Mucosa of descending colon (tissue), 3 donors: ENCODE data around the gene SIGLEC12. TPM values are rescaled to one million over a fixed set of nuclear protein-coding genes. Genes with fewer than 3 reads are reported as not detected.

Experiments
- ATAC-seq: fragments of 200-7000 bp; cut with Tn5 transposase; one replicate; pipeline ENCODE4 v1.9.1; 2020; ENCODE audit warnings: mild to moderate bottlenecking, moderate library complexity
- DNase-seq, 3 donors: peaks; one replicate each; pipeline ENCODE4 v3.0.0-alpha.2; 2020
- H3K36me3 ChIP-seq: fragments of 200-600 bp; one replicate; pipeline ENCODE4 v1.8.0; 2021; ENCODE audit warnings: low read depth, mild to moderate bottlenecking
- H3K4me1 ChIP-seq: fragments of 200-600 bp; one replicate; pipeline ENCODE4 v1.8.0; 2021; ENCODE audit warnings: low read depth, mild to moderate bottlenecking
- H3K4me3 ChIP-seq: fragments of 200-600 bp; one replicate; pipeline ENCODE4 v1.8.0; 2021; ENCODE audit warnings: mild to moderate bottlenecking
- H3K9me3 ChIP-seq: fragments of 200-600 bp; one replicate; pipeline ENCODE4 v1.8.0; 2021; ENCODE audit warnings: mild to moderate bottlenecking
- intact Hi-C, 2 donors: fragments of 100-400 bp; cut with DNase I in 1 of 2; cut with micrococcal nuclease in 1 of 2; formaldehyde crosslinking; loops; one replicate each; pipeline versions ENCODE4 v1.11.0 to v1.11.1; 2022; cut with DNase I, micrococcal nuclease
- total RNA-seq, 3 donors: library from RNA; stranded (reverse); fragmentation: NEBNext Ultra II Directional in 2 of 3; extraction: Animal tissue kit (Norgen Biotek cat#: 25700) in 2 of 3; gene quantifications; one replicate each; pipeline versions ENCODE4 v1.2.1 to v1.2.4, GENCODE V29; 2021 to 2023
- TF ChIP-seq, protein P1 (sequence below): fragments of 200-600 bp; IDR thresholded peaks from one replicate; pipeline ENCODE4 v1.8.0; 2022; ENCODE audit warnings: antibody characterized with exemption, mild to moderate bottlenecking
- donor health status: DM: no; HTN: no; CAD: no; lungs with moderate emphysema.
- donor health status: DM: no; HTN: no; CAD: no.
- donor health status: DM: no; HTN: yes; CAD: no.

SIGLEC12 gene
- total RNA-seq, 3 donors from 2014 or later, result 0.22 to 1.5 TPM; not detected in 1

- Histone ChIP-seq H3K9me3 (no peaks in the 10 kb centered on the region), H3K4me1 (no peaks in the 10 kb centered on the region), H3K36me3 (no peaks in the 10 kb centered on the region), H3K4me3 (no peak overlapping the region)
- TF ChIP-seq, protein P1, sequence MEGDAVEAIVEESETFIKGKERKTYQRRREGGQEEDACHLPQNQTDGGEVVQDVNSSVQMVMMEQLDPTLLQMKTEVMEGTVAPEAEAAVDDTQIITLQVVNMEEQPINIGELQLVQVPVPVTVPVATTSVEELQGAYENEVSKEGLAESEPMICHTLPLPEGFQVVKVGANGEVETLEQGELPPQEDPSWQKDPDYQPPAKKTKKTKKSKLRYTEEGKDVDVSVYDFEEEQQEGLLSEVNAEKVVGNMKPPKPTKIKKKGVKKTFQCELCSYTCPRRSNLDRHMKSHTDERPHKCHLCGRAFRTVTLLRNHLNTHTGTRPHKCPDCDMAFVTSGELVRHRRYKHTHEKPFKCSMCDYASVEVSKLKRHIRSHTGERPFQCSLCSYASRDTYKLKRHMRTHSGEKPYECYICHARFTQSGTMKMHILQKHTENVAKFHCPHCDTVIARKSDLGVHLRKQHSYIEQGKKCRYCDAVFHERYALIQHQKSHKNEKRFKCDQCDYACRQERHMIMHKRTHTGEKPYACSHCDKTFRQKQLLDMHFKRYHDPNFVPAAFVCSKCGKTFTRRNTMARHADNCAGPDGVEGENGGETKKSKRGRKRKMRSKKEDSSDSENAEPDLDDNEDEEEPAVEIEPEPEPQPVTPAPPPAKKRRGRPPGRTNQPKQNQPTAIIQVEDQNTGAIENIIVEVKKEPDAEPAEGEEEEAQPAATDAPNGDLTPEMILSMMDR, result no peak
- intact Hi-C loops, result no loop called here
- ATAC-seq, result no peak
- no peak for DNase-seq
Measured at GRCh38 chr19:51529301-51529700, 27.7 kb upstream of the SIGLEC12 start.

- TF ChIP-seq, protein P1, result no peak
- no peak for ATAC-seq
- Histone ChIP-seq H3K4me1 (no peaks in the 10 kb centered on the region), H3K9me3 (no peaks in the 10 kb centered on the region), H3K4me3 (no peak overlapping the region), H3K36me3 (no peaks in the 10 kb centered on the region)
- intact Hi-C loops, result no loop called here
- DNase-seq, result no peak
Measured at GRCh38 chr19:51525651-51526050, 24.1 kb upstream of the SIGLEC12 start.

GRCh38 chr19:51524666-51525264 is 23.2 kb upstream of the SIGLEC12 start:
- H3K4me1 ChIP-seq, result no peaks in the 10 kb centered on the region
- intact Hi-C loops, result no loop called here
- H3K4me3 ChIP-seq, result no peak overlapping the region
- TF ChIP-seq, protein P1, result no peak
- no peaks in the 10 kb centered on the region for H3K9me3 ChIP-seq
- ATAC-seq, result no peak
- no peaks in the 10 kb centered on the region for H3K36me3 ChIP-seq
- no peak for DNase-seq

GRCh38 chr19:51521781-51522180 is 20.2 kb upstream of the SIGLEC12 start:
- DNase-seq (no peak), ATAC-seq (no peak)
- TF ChIP-seq, protein P1, result no peak
- Histone ChIP-seq H3K4me1 (no peaks in the 10 kb centered on the region), H3K4me3 (no peak overlapping the region), H3K36me3 (no peaks in the 10 kb centered on the region), H3K9me3 (no peaks in the 10 kb centered on the region)
- intact Hi-C loops, result no loop called here

DNA sequence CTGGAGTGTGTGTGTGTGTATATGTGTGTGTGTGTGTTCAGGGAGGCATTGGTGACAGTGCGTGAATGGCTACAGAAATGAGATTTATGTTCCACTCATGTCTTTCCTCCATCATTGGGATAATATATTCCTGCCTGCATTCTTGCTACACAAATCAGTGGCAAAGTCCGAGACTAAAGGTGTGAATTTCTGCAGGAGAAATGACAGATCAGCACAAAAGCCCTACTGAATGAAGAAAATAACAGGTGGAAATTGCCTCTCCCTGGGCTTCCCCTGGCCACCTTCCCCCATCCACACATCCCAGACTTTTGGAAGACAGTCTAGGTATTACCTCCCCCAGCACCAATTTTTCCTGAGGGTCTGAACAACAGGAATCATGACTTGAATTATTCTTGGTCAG is 19.8 kb upstream of the SIGLEC12 start:
- Histone ChIP-seq H3K36me3 (no peaks in the 10 kb centered on the region), H3K4me3 (no peak overlapping the region), H3K9me3 (no peaks in the 10 kb centered on the region), H3K4me1 (no peaks in the 10 kb centered on the region)
- DNase-seq (no peak), ATAC-seq (no peak)
- intact Hi-C loops, result no loop called here
- TF ChIP-seq, protein P1, result no peak

GRCh38 chr19:51520728-51521127 is 19.1 kb upstream of the SIGLEC12 start:
- DNase-seq (no peak), ATAC-seq (no peak)
- no peaks in the 10 kb centered on the region for H3K9me3 ChIP-seq
- no peaks in the 10 kb centered on the region for H3K36me3 ChIP-seq
- TF ChIP-seq, protein P1, result no peak
- no peak overlapping the region for H3K4me3 ChIP-seq
- H3K4me1 ChIP-seq, result no peaks in the 10 kb centered on the region
- intact Hi-C loops, result no loop called here
